SK-N-MC (cell line): ENCODE data around the gene HOXD4.

Source experiments
- EZH2 ChIP-seq: fragments of 200-600 bp; sonication (generic); IDR thresholded peaks from one replicate; pipeline ENCODE4 v1.6.1; 2017; ENCODE audit warnings: antibody characterized with exemption
- FOXP2 ChIP-seq: optimal IDR thresholded peaks from 2 replicates; pipeline ENCODE3; 2011; ENCODE audit warnings: mild to moderate bottlenecking, moderate library complexity; ENCODE audit not compliant: insufficient read depth; ENCODE audit errors: extremely low read length, control extremely low read depth

- TF ChIP-seq EZH2 = no peak
- TF ChIP-seq FOXP2 = no peak
Observed at GRCh38 chr2:176156301-176156806, 5.0 kb downstream of the HOXD4 start.
